ENCODE measurements around the gene MEIS3.
A peak's percentile ranks its signal among the peaks of the same experiment; 100 is the strongest.
"Not testable (repeated sequence)": the region's sequence is repeated elsewhere in the genome, so short reads cannot be mapped to it uniquely, and the experiment has no call there.

MEIS3 gene

GRCh38 chr19:47381653-47382279 lies 37.6 kb downstream of the MEIS3 start:
- peak; percentile 40 for DNase-seq

GRCh38 chr19:47381121-47381520 lies 38.2 kb downstream of the MEIS3 start:
- no peak for DNase-seq

DNA sequence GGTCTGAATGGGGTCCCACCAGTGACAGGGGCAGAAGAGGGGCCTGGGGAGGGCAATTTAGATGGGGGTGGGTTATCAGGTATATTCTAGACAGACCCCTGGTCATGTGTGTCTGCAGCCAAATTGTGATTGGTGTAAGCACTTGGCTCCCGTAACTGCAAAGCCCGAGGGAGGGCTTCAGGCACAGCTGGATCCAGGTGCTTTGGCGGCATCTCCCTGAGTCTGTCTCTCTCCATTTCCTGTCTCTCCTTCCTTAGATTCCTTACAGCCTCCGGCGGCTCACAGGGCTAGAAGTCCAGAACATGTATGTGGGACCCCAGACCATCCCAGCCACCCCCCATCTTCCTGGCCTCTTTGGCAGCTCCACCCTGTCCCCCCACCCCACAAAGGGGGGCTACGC lies 38.8 kb downstream of the MEIS3 start:
- DNase-seq = no peak

DNA sequence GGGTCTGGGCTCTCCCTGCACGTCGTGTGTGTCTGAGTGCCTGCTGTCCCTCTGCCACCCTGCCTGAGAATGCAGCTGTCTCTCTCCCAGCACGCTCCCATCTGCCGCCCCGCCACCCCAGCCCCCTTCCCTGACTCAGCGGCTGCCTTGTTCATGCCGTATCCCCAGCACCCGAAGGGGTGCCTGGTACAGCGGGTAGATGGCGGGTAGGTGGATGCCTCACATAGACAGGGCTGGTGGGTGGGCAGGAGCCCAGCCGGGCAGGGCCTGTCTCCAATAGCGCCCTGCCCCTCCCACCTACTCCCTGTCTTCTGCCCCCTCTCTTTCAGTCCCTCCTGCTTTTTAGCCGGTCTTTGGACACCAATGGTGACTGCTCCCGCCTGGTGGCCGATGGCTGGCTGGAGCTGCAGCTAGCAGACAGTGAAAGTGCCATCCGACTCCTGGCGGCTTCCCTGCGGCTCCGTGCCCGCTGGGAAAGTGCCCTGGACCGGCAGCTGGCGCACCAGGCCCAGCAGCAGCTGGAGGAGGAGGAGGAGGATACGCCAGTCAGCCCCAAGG lies 39.9 kb downstream of the MEIS3 start:
- DNase-seq = no peak

DNA sequence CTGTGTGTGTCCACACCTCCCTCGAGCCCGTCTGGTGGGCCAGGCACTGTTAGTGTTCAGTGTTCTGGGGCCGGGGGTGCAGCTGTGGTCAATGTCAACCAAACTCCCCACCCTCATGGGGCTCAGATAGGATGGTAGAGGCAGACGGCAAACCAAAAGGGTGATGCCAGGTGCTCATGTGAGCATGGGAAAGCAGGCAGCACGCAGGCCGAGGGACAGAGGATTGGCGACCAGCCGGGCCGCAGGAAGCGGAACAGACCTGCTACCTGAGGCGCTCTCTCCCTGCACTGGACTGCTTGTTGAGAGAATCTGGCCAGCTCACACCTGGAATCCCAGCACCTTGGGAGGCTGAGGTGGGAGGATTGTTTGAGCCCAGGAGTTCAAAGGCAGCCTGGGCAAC lies 41.1 kb downstream of the MEIS3 start:
- DNase-seq = no peak

DNA sequence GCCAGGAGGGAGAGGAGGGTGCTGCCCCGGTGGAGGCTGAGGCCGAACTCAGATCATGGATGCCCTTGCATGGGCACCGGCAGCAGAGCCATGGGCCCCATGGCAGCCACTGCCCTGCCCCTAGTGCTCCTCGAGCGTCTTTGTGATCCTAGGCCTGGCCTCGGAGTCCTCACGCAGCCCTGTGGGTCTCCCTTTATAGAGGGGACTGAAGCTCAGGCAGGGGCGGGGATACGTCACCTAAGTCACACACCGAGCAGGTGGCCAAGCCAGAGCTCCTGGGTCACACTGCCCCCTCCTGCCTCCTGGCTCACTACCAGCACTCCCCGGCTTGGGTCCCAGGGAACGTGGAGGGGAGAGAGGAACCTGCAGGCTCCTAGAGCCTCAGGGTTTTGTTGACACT lies 41.5 kb downstream of the MEIS3 start:
- DNase-seq = no peak

- DNase-seq = no peak
These were observed 42.1 kb downstream of the MEIS3 start for GRCh38 chr19:47377208-47377701.

DNA sequence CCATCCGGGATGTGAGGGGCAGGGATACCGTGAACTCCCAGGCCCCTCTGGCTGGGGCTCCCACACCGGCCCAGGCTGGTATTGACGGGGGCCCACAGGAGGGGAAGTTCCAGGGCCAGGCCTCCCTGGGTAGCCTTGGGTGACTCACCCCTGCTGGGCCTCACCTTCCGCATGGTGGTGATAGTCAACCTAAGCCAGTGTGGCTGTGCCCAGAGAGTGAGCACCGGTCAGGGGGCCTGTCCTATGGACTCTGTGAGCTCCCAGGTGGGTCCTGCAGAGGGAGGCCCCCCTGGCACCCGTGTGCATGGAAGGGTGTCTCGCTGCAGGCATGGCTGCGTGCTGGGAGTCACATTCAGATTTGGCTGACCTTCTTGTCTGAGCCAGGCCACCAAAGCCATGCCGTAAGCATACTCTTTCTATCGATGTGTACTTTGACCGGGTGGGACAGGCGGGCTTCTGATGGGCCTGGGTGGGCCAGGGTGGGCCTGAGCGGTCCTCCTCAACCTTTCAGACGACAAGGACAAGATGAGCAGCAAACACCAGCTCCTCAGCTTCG lies 42.7 kb downstream of the MEIS3 start:
- DNase-seq = no peak

GRCh38 chr19:47375694-47376588 lies 43.4 kb downstream of the MEIS3 start:
- no peak for DNase-seq

- DNase-seq = no peak
These were observed 44.2 kb downstream of the MEIS3 start for GRCh38 chr19:47374876-47375693.

DNA sequence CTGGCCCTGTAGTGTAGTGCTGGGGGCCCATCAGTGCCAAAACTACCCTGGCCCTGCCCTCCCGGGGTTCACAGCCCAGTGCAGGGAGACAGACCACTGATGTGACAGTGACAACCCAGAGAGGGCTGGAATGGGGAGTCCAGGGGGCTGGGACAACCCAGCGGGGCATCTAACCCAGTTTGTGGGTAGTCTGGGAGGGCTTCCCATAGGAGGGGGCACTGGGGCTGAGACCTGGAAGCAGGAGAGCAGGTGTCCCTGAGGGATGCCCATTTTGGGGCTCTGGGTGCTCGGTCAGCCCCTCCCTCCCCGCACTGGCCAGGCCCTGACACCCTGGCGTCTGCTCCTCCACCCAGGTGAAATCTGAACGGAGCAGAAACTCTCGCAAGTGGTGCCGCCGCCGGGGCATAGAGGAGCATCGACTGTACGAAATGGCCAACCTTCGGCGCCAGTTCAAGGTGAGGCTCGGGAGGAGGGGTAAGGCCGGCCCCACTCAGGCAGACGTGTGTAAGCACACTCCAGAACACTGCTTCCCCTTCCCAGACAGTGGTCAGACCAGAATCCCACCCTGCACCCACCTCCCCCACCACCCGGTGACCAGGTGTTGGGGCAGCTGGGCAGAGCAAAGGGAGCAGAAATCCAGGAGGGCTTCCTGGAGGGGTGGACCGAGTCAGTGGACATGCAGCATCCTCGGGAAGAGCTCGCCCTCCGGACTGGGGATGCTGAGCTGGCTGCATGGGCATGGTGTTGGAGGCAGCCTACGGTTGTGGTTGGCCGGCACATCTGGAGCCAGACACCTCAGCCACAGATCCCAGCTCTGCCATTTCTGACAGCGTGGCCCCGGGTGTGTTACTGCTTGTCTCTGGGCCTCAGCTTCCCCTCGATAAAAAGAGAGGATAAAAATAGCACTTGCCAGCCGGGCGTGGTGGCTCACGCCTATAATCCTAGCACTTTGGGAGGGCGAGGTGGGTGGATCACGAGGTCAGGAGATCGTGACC lies 45.8 kb downstream of the MEIS3 start:
- no peak for DNase-seq

DNA sequence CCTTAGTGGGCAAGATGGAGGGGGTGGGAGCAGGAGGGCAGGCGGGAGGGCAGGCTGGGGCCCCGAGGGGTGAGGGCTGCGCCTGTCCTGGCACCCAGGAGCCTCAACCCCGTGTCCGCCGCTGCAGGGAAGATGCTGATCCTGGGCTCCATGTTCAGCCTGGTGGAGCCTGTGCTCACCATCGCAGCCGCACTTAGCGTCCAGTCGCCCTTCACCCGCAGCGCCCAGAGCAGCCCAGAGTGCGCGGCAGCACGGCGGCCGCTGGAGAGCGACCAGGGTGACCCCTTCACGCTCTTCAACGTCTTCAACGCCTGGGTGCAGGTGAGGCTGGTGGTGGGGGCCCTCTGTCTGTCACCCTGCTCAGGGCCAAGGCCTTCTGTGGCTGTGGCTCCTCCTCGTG lies 46.7 kb downstream of the MEIS3 start:
- no peak for DNase-seq

DNA sequence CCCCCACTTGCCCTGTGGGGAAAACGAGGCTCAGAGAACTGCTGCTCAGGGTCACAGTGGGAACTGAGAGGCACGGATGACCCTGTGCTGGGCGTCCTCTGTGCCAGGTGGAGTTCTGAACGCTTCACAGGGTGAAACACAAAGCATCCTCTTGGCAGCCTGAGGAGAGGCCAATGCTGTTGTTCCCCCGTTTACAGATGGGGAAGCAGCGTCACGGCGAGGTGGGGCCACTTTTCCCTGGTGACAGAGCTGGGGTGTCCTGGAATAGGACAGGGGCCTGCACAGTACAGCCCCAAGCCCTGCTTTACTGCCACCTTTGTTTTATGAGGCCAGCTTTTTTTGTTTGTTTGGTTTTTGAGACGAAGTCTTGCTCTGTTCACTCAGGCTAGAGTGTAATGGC lies 48.1 kb downstream of the MEIS3 start:
- DNase-seq = no peak

GRCh38 chr19:47370045-47370611 lies 49.2 kb downstream of the MEIS3 start:
- DNase-seq = peak; percentile 88

- not testable (repeated sequence) for DNase-seq
These were observed 53.9 kb downstream of the MEIS3 start for GRCh38 chr19:47365455-47365854.

DNA sequence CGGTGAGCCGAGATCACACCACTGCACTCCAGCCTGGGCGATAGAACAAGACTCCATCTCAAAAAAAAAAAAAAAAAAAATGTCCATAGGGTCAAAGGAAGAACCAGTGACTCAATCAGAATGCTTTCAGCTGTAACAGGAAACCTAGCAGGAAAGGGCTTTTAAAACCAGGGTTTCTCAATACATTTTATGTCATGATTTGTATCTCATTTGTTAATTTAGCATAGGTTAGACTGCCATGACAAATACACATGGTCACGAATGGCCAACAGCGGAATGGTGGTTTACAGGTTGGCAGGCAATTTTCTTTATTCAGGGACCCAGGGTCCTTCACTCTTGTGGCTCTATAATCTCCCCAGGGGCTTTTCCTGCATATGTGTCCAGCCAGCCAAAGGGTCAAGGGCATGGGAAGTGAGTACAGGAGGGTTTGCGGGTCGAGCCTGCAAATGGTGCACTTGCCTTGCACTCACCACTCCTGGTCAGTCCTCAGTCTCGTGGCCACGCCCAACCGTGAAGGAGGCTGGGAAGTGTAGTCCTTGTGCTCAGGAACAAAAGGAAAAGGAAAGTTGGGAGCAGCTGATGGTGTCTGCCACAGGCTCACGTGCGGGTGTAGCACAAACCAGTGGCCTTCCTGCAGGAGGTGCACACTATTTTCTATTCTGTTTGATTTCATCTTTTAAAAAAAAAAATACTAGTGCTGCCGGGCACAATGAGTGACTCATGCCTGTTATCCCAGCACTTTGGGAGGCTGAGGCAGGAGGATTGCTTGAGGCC lies 55.4 kb downstream of the MEIS3 start:
- peak; percentile 77 for DNase-seq

GRCh38 chr19:47362321-47362720 lies 57.0 kb downstream of the MEIS3 start:
- DNase-seq = no peak

DNA sequence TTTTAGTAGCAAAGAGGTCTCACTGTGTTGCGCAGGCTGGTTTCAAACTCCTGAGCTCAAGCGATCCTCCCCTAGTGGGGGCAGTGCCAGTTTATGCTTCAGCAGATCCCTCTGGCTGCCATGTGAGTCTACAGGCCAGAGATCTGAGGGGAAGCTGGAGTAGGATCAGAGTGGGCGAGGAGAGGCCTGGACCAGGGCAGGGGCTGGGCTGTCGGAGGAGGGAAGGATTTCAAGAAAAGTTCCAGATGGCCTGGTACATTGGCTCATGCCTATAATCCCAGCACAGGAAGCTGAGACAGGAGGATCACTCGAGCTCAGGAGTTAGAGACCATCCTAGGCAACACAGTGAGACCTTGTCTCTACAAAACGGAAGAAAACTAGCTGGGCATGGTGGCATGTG lies 60.4 kb downstream of the MEIS3 start:
- no peak for DNase-seq

- DNase-seq = no peak
These were observed 61.3 kb downstream of the MEIS3 start for GRCh38 chr19:47357788-47358680.
